Fibroblast of mammary gland (primary cell): ENCODE measurements around the gene TSPAN14.

Experiments
- DNase-seq: peaks from one replicate; pipeline ENCODE4 v3.0.0-alpha.2; 2010; ENCODE audit warnings: low read depth
- H3K4me3 ChIP-seq: 2 replicates; pipeline ENCODE4 v1.5.1; 2011; ENCODE audit warnings: low read depth, mild to moderate bottlenecking, low read length, moderate library complexity; ENCODE audit not compliant: control insufficient read depth
- TF ChIP-seq, protein P1 (sequence below): conservative IDR thresholded peaks from 2 replicates; pipeline ENCODE4 v1.5.1; 2011; ENCODE audit warnings: low read depth, low read length, inconsistent platforms; ENCODE audit not compliant: control insufficient read depth, insufficient read depth

Gene TSPAN14

GRCh38 chr10:80567292-80567691, 113.2 kb downstream of the TSPAN14 start:
- TF ChIP-seq, protein P1, sequence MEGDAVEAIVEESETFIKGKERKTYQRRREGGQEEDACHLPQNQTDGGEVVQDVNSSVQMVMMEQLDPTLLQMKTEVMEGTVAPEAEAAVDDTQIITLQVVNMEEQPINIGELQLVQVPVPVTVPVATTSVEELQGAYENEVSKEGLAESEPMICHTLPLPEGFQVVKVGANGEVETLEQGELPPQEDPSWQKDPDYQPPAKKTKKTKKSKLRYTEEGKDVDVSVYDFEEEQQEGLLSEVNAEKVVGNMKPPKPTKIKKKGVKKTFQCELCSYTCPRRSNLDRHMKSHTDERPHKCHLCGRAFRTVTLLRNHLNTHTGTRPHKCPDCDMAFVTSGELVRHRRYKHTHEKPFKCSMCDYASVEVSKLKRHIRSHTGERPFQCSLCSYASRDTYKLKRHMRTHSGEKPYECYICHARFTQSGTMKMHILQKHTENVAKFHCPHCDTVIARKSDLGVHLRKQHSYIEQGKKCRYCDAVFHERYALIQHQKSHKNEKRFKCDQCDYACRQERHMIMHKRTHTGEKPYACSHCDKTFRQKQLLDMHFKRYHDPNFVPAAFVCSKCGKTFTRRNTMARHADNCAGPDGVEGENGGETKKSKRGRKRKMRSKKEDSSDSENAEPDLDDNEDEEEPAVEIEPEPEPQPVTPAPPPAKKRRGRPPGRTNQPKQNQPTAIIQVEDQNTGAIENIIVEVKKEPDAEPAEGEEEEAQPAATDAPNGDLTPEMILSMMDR: no peak
- H3K4me3 ChIP-seq: no peak overlapping the region

DNA sequence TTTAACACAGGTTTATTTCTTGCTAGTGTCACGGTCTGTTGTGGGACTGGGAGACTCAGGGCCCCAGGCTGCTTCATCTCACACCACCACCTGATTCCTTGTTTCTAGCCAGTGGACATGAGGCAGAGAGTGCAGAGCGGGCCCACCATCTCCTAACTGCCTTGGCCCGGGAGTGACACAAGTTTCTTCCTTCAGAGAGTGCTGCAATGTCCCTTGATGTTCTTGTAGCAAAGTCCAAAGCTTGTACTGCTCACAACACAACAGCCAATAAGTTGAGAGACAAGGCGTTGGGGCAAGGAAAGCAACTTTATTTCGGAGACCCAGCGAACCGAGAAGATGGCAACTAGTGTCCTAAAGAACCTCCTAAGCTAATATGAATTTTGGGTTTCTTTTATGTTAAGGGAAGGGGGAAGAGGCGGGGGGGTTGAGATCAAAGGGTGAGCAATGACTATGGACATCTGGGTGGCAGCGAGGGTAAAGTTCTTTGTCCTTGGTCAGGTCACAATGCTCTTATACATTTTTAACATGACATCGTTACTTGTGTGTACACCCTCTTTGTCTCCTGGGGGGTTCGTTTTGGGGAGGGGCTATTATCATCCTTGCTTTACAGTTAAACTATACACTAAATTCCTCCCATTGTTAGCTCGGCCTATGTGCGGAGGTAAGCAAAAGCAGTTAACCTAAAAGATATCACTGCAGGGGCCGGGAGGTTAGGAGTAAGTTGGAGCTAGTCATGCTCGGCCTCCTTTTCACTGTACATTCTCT, 115.2 kb downstream of the TSPAN14 start:
- DNase-seq: no peak
- TF ChIP-seq, protein P1: no peak
- H3K4me3 ChIP-seq: no peak overlapping the region

More at GRCh38 chr10:80567292-80567691, 113.2 kb downstream of the TSPAN14 start:
- DNase-seq: no peak

DNA sequence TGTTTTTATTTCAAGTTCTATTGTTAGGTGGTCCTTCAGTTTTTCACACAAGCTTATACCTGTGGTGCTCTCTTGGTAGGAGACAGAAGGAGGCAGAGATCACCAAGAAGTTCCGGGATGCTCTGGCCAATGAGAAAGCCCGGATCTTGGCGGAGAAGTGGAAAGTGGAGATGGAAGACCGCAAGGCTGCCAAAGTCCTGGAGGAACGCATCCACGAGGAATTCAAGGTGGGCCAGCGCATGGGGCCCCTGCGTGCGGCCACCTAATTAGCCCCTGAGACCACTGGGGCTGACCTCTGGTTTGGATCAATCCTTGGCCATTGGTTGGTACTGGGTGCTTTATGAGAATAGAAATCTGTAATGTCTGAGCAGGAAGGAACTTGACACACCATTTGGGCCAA, 117.2 kb downstream of the TSPAN14 start:
- H3K4me3 ChIP-seq: no peak overlapping the region
- no peak for DNase-seq
- TF ChIP-seq, protein P1: no peak

DNA sequence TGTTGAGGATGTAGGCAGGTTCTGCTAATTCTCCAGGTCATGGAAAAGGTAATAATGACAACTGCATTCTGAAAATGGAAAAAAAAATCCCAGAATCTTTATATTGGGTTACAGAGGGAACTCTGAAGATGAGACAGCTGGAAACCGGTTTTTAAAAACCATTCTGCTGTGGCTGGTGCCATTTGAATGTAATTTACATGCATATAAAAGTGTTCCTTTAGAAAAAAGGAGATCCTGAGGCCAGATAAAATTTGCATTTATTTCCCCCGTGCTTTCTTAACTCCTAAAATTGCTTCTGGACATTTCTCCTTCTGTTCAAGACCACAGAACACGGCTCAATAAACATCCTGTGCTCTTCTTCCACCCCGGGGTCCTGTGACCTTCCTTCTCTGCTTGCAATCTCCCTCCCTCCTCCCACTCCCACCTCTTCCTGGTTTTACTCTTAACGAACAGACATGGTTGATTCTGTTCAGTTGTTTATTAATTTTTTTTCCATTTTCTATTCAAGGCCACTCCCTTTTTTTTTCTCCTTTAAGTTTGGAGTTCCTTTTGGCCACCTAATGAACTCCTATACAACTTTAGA, 125.2 kb downstream of the TSPAN14 start:
- TF ChIP-seq, protein P1: no peak
- no peak overlapping the region for H3K4me3 ChIP-seq
- no peak for DNase-seq

GRCh38 chr10:80579849-80580637, 125.9 kb downstream of the TSPAN14 start:
- DNase-seq: no peak
- H3K4me3 ChIP-seq: no peak overlapping the region
- TF ChIP-seq, protein P1: no peak

DNA sequence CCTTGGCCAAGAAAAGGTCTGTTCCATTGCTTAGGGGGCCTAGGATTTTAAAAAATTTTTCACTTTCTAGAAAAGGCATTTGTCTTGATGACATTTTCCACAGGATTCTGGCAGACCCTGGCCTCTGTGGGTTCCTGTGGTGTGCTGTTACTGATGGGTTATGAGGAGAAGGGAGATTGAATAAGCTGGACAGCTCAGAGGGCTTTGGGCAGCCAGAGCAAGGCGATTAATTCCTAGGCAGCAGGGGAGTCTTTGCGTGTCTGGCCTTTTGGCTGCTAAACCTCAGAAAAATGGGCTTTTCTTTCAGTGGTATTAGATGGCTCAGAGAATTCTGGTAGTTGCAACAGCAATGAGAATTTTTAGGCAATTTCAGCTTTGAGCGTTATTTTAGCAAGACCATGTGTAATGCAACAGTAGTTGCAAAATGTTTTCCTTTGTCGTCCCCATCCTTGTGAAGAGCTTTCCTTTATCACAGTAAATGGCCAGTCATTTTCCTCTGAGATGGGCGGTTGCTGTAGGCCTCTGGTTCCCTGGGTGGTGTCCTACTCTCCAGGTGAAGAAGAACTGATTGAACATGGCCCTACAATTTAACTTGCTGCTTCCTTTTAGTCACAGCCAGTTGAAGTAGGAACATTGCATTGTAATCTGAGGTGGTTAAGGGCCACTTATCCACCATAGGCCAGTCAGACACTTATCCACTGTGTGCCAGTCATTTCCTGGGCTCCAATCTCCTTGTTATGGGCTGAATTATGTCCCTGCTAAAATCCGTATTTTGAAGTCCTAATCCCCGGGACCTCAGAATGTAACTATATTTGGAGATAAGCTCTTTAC, 126.7 kb downstream of the TSPAN14 start:
- no peak overlapping the region for H3K4me3 ChIP-seq
- no peak for DNase-seq
- TF ChIP-seq, protein P1: no peak
